ENCODE data around the gene TMOD3.

Gene TMOD3

DNA sequence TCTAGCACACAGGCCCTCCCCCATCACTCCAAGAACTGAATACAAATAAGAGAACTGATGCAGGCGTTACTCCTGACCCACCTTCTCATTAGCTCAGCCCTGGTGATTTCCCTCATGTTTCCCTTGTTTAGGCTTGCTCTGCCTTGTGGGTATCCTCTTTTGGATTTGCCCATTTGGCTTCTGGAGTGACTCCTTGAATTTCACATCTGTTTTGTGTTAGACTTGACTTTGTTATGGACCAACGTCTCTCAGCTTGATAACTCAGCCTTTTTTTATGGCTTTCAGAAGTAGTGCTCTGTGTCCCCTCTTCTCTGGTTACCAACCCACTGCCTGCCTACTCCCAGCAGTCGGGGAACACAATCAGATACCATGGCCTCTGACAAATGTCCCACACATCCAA is 11.3 kb upstream of the TMOD3 start:
- no peaks in the 10 kb centered on the region; the same call in 1 of the 2 replicates for H3K36me3 ChIP-seq

GRCh38 chr15:51825698-51826097 is 3.8 kb upstream of the TMOD3 start:
- Histone ChIP-seq H3K27me3 (no peaks in the 10 kb centered on the region), H3K9me3 (peaks cover 15% of the 10 kb centered on the region), H3K4me3 (no peak overlapping the region), H3K9ac (no peak overlapping the region), H3K36me3 (no peaks in the 10 kb centered on the region), H4K20me1 (peaks cover 3% of the 10 kb centered on the region), H3K4me1 (peaks cover 2% of the 10 kb centered on the region), H3K4me2 (no peak overlapping the region), H3K27ac (no peak overlapping the region)
- no peak for TF ChIP-seq Cebpa-rat (IDR thresholded peaks at IDR 0.05)

More for the DNA sequence above, 11.3 kb upstream of the TMOD3 start:
- no peak for TF ChIP-seq Cebpa-rat (IDR thresholded peaks at IDR 0.05)
- Histone ChIP-seq H3K27me3 (no peaks in the 10 kb centered on the region), H4K20me1 (no peaks in the 10 kb centered on the region), H3K4me2 (no peak overlapping the region), H3K4me1 (no peaks in the 10 kb centered on the region), H3K9ac (no peak overlapping the region), H3K9me3 (peaks cover 20% of the 10 kb centered on the region), H3K4me3 (no peak overlapping the region), H3K27ac (no peak overlapping the region)

GRCh38 chr15:51828621-51829375 is 655 bp upstream of the TMOD3 start:
- Histone ChIP-seq H3K36me3 (no peaks in the 10 kb centered on the region), H3K9me3 (no peaks in the 10 kb centered on the region), H3K4me1 (peaks cover 21% of the 10 kb centered on the region), H3K9ac (no peak overlapping the region), H3K4me2 (no peak overlapping the region), H4K20me1 (peaks cover 31% of the 10 kb centered on the region), H3K27ac (no peak overlapping the region), H3K4me3 (no peak overlapping the region), H3K27me3 (no peaks in the 10 kb centered on the region)
- TF ChIP-seq Cebpa-rat (IDR thresholded peaks at IDR 0.05): no peak

DNA sequence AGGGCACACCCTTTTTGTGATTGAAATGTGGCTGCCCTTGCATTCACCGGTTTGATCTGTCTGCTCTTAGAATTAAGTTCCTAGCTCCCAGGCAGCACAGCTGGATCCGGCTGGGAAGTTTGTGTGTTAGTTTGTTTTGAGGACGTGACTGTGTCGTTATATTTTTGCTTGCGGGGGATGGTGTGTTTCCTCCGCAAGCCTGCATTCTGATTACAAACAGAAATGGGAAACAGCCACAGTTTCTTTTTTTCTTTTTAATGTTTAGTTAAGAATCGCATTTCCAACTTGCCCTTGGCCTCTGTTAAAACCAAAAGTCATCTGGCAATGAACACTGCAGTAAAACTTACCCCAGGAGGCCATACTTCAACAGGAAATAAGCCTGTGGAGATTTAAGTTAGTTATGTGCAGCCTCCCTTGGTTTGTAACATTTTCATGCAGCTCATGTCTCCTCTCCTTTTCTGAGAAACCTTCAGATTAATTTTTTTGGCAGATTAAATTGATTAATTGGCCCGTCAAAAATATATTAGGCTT is 888 bp downstream of the TMOD3 start:
- no peak for TF ChIP-seq Cebpa-rat (IDR thresholded peaks at IDR 0.05)
- peaks cover 21% of the 10 kb centered on the region for H3K4me1 ChIP-seq
- H3K27me3 ChIP-seq: no peaks in the 10 kb centered on the region
- H3K9ac ChIP-seq: peak overlapping the region; percentile 90
- H3K36me3 ChIP-seq: no peaks in the 10 kb centered on the region
- no peaks in the 10 kb centered on the region for H3K9me3 ChIP-seq
- peaks cover 47% of the 10 kb centered on the region for H4K20me1 ChIP-seq
- peak overlapping the region; percentile 83 for H3K4me2 ChIP-seq
- peak overlapping the region; percentile 80 for H3K27ac ChIP-seq
- peak overlapping the region; percentile 98 for H3K4me3 ChIP-seq

DNA sequence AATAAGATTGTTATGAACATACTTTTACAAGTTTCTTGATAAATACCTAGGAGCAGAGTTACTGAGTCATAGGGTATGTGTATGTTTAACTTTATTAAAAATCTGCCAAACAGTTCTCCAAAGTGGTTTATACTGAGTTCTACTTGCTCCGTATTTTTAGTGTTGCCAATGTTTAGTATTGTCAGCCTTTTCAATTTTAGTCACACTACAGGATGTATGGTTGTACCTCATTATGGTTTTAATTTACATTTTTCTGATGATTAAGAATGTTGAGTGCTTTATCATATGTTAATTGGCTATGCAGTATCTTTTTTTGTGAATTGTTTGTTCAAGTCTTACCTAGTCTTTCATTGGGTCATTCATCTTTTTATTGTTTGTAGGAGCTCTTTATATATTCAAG is 4.3 kb downstream of the TMOD3 start:
- Histone ChIP-seq H3K36me3 (no peaks in the 10 kb centered on the region), H3K4me1 (peaks cover 40% of the 10 kb centered on the region), H3K27me3 (no peaks in the 10 kb centered on the region), H4K20me1 (peaks cover 81% of the 10 kb centered on the region), H3K9me3 (no peaks in the 10 kb centered on the region), H3K4me2 (no peak overlapping the region), H3K4me3 (no peak overlapping the region), H3K9ac (no peak overlapping the region), H3K27ac (no peak overlapping the region)
- no peak for TF ChIP-seq Cebpa-rat (IDR thresholded peaks at IDR 0.05)

GRCh38 chr15:51837792-51838251 is 8.4 kb downstream of the TMOD3 start:
- peak overlapping the region; percentile 49 for H3K4me2 ChIP-seq
- peaks cover 36% of the 10 kb centered on the region for H3K4me1 ChIP-seq
- H3K9ac ChIP-seq: no peak overlapping the region
- H3K4me3 ChIP-seq: no peak overlapping the region
- peaks cover 78% of the 10 kb centered on the region for H4K20me1 ChIP-seq
- H3K9me3 ChIP-seq: no peaks in the 10 kb centered on the region
- no peak for TF ChIP-seq Cebpa-rat (IDR thresholded peaks at IDR 0.05)
- no peaks in the 10 kb centered on the region for H3K36me3 ChIP-seq
- no peak overlapping the region for H3K27ac ChIP-seq
- no peaks in the 10 kb centered on the region for H3K27me3 ChIP-seq

GRCh38 chr15:51838270-51838669 is 8.8 kb downstream of the TMOD3 start:
- TF ChIP-seq Cebpa-rat (IDR thresholded peaks at IDR 0.05): no peak
- Histone ChIP-seq H3K27ac (no peak overlapping the region), H3K9me3 (no peaks in the 10 kb centered on the region), H4K20me1 (peaks cover 73% of the 10 kb centered on the region), H3K4me3 (no peak overlapping the region), H3K27me3 (no peaks in the 10 kb centered on the region), H3K9ac (no peak overlapping the region), H3K4me1 (peaks cover 41% of the 10 kb centered on the region), H3K4me2 (peak overlapping the region; percentile 49), H3K36me3 (no peaks in the 10 kb centered on the region)

DNA sequence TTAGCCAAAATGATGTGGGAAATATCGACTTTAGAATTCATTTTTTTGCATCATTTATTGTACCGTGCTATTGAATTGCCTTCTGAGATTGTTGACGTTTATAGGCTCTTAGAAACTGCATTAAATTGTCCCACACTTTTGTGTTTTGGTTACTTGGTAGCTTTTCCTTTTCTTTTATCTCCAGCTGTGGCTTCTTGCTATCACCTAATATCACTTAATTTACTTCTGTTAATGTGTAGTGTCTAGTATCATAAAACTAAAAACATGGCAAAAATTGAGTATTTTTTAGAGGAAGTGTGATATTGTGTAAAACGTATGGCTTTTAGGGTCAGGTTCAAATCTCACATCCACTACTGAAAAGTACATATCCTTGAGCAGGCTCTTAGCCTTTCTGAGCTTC is 11.2 kb downstream of the TMOD3 start:
- Histone ChIP-seq H3K4me2 (no peak overlapping the region), H3K27me3 (no peaks in the 10 kb centered on the region), H3K36me3 (no peaks in the 10 kb centered on the region), H4K20me1 (peaks cover 58% of the 10 kb centered on the region), H3K27ac (no peak overlapping the region), H3K4me1 (peaks cover 48% of the 10 kb centered on the region), H3K4me3 (no peak overlapping the region), H3K9me3 (no peaks in the 10 kb centered on the region), H3K9ac (no peak overlapping the region)
- no peak for TF ChIP-seq Cebpa-rat (IDR thresholded peaks at IDR 0.05)

- no peak for TF ChIP-seq Cebpa-rat (IDR thresholded peaks at IDR 0.05)
- Histone ChIP-seq H3K36me3 (no peaks in the 10 kb centered on the region), H3K4me3 (no peak overlapping the region), H3K27ac (no peak overlapping the region), H3K27me3 (no peaks in the 10 kb centered on the region), H3K9ac (no peak overlapping the region), H3K4me2 (peak overlapping the region; percentile 36), H3K4me1 (peaks cover 56% of the 10 kb centered on the region), H3K9me3 (no peaks in the 10 kb centered on the region), H4K20me1 (peaks cover 50% of the 10 kb centered on the region)
Measured at GRCh38 chr15:51841406-51842040, 12.1 kb downstream of the TMOD3 start.

GRCh38 chr15:51842265-51842664 is 12.8 kb downstream of the TMOD3 start:
- Histone ChIP-seq H3K4me3 (no peak overlapping the region), H3K9ac (no peak overlapping the region), H4K20me1 (peaks cover 50% of the 10 kb centered on the region), H3K27ac (no peak overlapping the region), H3K4me1 (peaks cover 60% of the 10 kb centered on the region), H3K27me3 (no peaks in the 10 kb centered on the region), H3K36me3 (no peaks in the 10 kb centered on the region), H3K4me2 (peak overlapping the region; percentile 36; the same call in 1 of the 2 replicates), H3K9me3 (no peaks in the 10 kb centered on the region)
- TF ChIP-seq Cebpa-rat (IDR thresholded peaks at IDR 0.05): no peak

Measured in BLaER1 (cell line).